GM12878 (cell line): ENCODE data around the gene RASGRP3. TPM values are rescaled to one million over a fixed set of nuclear protein-coding genes. Genes with fewer than 3 reads are reported as not detected.

ENCODE experiments used
- ATF2 ChIP-seq: IDR thresholded peaks from 2 replicates; pipeline ENCODE4 v1.6.1; 2012; ENCODE audit warnings: low read length, inconsistent platforms
- ATF3 ChIP-seq: IDR thresholded peaks from 2 replicates; pipeline ENCODE4 v1.6.1; 2011; ENCODE audit warnings: low read depth, mild to moderate bottlenecking, low read length, moderate library complexity, borderline replicate concordance; ENCODE audit errors: extremely low read depth
- BMI1 ChIP-seq: fragments of 450-650 bp; IDR thresholded peaks from 2 replicates; pipeline ENCODE4 v1.6.1; 2016; ENCODE audit warnings: mild to moderate bottlenecking, moderate library complexity, borderline replicate concordance
- EP300 ChIP-seq, 2 experiments: fragments of 150-350 bp in 1 of 2; IDR thresholded peaks; 2 replicates each; pipeline ENCODE4 v1.6.1; 2011 to 2012; ENCODE audit warnings: low read depth in 2 of 2, low read length in 2 of 2, borderline replicate concordance in 1 of 2, improper control_type of control experiment in 1 of 2, inconsistent platforms in 1 of 2; ENCODE audit not compliant: control insufficient read depth in 1 of 2
- HSF1 ChIP-seq: fragments of 150-350 bp; IDR thresholded peaks from 2 replicates; pipeline ENCODE4 v1.6.1; 2014; ENCODE audit warnings: mild to moderate bottlenecking, low read depth, low read length
- MEF2A ChIP-seq: IDR thresholded peaks from 2 replicates; pipeline ENCODE4 v1.6.1; 2011; ENCODE audit warnings: low read depth, mild to moderate bottlenecking, low read length, moderate library complexity; ENCODE audit not compliant: insufficient read depth
- MEF2B ChIP-seq: fragments of 450-650 bp; IDR thresholded peaks from 2 replicates; pipeline ENCODE4 v1.6.1; 2018; ENCODE audit warnings: mild to moderate bottlenecking, moderate library complexity; ENCODE audit not compliant: partially characterized antibody, poor library complexity, severe bottlenecking
- NBN ChIP-seq: fragments of 450-650 bp; IDR thresholded peaks from 2 replicates; pipeline ENCODE4 v1.6.1; 2016
- NFIC ChIP-seq: IDR thresholded peaks from 2 replicates; pipeline ENCODE4 v1.6.1; 2012; ENCODE audit warnings: low read depth, mild to moderate bottlenecking, inconsistent platforms, low read length, moderate library complexity
- NKRF ChIP-seq: fragments of 450-650 bp; conservative IDR thresholded peaks from 2 replicates; pipeline ENCODE4 v1.6.1; 2017; ENCODE audit warnings: mild to moderate bottlenecking, moderate library complexity
- PBX3 ChIP-seq: IDR thresholded peaks from 2 replicates; pipeline ENCODE4 v1.6.1; 2011; ENCODE audit warnings: mild to moderate bottlenecking, low read depth, low read length, moderate library complexity; ENCODE audit not compliant: insufficient replicate concordance
- POLR2AphosphoS2 ChIP-seq: IDR thresholded peaks from 2 replicates; pipeline ENCODE4 v1.6.1; 2011; ENCODE audit warnings: low read depth, mild to moderate bottlenecking, low read length, improper control_type of control experiment, moderate library complexity
- RAD21 ChIP-seq: IDR thresholded peaks from 2 replicates; pipeline ENCODE4 v1.6.1; 2011; ENCODE audit warnings: mild to moderate bottlenecking, low read depth, low read length, moderate library complexity; ENCODE audit not compliant: insufficient read depth
- RCOR1 ChIP-seq: conservative IDR thresholded peaks from 2 replicates; pipeline ENCODE4 v1.6.1; 2012; ENCODE audit warnings: low read depth, low read length, improper control_type of control experiment
- SKIL ChIP-seq: fragments of 450-650 bp; IDR thresholded peaks from 2 replicates; pipeline ENCODE4 v1.6.1; 2017; ENCODE audit warnings: mild to moderate bottlenecking, low read depth, inconsistent platforms; ENCODE audit not compliant: poor library complexity, severe bottlenecking
- SMC3 ChIP-seq: IDR thresholded peaks from 2 replicates; pipeline ENCODE4 v1.6.1; 2011; ENCODE audit warnings: low read length, improper control_type of control experiment, borderline replicate concordance
- STAT3 ChIP-seq: IDR thresholded peaks from 2 replicates; pipeline ENCODE4 v1.6.1; 2011; ENCODE audit warnings: low read depth, low read length, improper control_type of control experiment
- TBL1XR1 ChIP-seq: IDR thresholded peaks from 2 replicates; pipeline ENCODE4 v1.6.1; 2012; ENCODE audit warnings: low read depth, low read length, improper control_type of control experiment
- polyA plus RNA-seq, 11 experiments: library from polyadenylated mRNA; depleted of rRNA in 4 of 11; unstranded in 6 of 11; stranded (reverse) in 5 of 11; fragments of >200 nt; fragmentation: Nextera tagmentation in 4 of 11; fragmentation: Illumina TruSeq in 1 of 11; extraction: Ambion mirVana in 4 of 11; extraction: Trizol in 1 of 11; gene quantifications; 1 replicate in 1 of 11; 2 replicates in 10 of 11; pipeline versions ENCODE4 v1.2.1 to v1.2.3, GENCODE V29; 2011 to 2016; ENCODE audit warnings: inconsistent platforms in 2 of 11, missing spikeins in 2 of 11, low read depth in 1 of 11
- total RNA-seq, 4 experiments: library from RNA; depleted of rRNA in 3 of 4; stranded (reverse); fragments of >200 nt in 3 of 4; fragmentation: Illumina TruSeq in 1 of 4; extraction: Trizol in 1 of 4; gene quantifications; 2 replicates each; pipeline versions ENCODE4 v1.2.1 to v1.2.3, GENCODE V29; 2013 to 2021

Gene RASGRP3
- total and polyA plus RNA-seq, 10 of the 15 experiments (the other 5 are each of a cell fraction or from before 2014, with no cell fraction given), result 31.6 to 106 (median 64.7) TPM

- 0 out of 2 replicates have a peak, but pooled peaks have one; percentile 59 for TF ChIP-seq RCOR1
- TF ChIP-seq SMC3, result peak; percentile 46
- TF ChIP-seq SKIL, result peak; percentile 37
- peak; percentile 41 for TF ChIP-seq ATF2
- TF ChIP-seq EP300 (IDR thresholded peaks at IDR 0.05; ENCODE audit: borderline replicate concordance in 1 of 2, control insufficient read depth in 1 of 2, low read depth in 2 of 2, low read length in 2 of 2), result peak in 1 of 2 experiments; percentile 37; a peak in 1 of 4 replicates
- TF ChIP-seq BMI1, result peak; percentile 29; the same call in 1 of the 2 replicates
- TF ChIP-seq NFIC, result peak; percentile 41; the same call in 1 of the 2 replicates
- TF ChIP-seq POLR2AphosphoS2, result peak; percentile 36; the same call in 1 of the 2 replicates
- TF ChIP-seq NKRF, result peak; percentile 48
- TF ChIP-seq RAD21, result peak; percentile 74
- TF ChIP-seq HSF1, result no peak
- TF ChIP-seq PBX3, result peak; percentile 7
- TF ChIP-seq STAT3, result 0 out of 2 replicates have a peak, but pooled peaks have one; percentile 23
- TF ChIP-seq MEF2B, result peak; percentile 62
- no peak; the same call in 1 of the 2 replicates for TF ChIP-seq NBN
- peak; percentile 60; the same call in 1 of the 2 replicates for TF ChIP-seq MEF2A
- no peak for TF ChIP-seq ATF3
- 0 out of 2 replicates have a peak, but pooled peaks have one; percentile 34 for TF ChIP-seq TBL1XR1
Observed at GRCh38 chr2:33475224-33476130, 972 bp upstream of the RASGRP3 start (continued).
